ENCODE results near the gene AFAP1L2. TPM values are rescaled to one million over a fixed set of nuclear protein-coding genes. Genes with fewer than 3 reads are reported as not detected.

AFAP1L2 gene
- total RNA-seq, 1 donor from 2014 or later: 5.3 TPM

GRCh38 chr10:114346176-114347031 is 57.9 kb downstream of the AFAP1L2 start:
- intact Hi-C loops (cut with DNase I): no loop called here
- TF ChIP-seq CTCF (IDR thresholded peaks at IDR 0.05): no peak

GRCh38 chr10:114345701-114346100 is 58.6 kb downstream of the AFAP1L2 start:
- ATAC-seq (no peak), DNase-seq (no peak)
- intact Hi-C loops (cut with DNase I): no loop called here
- TF ChIP-seq CTCF (IDR thresholded peaks at IDR 0.05): no peak
- no peaks in the 10 kb centered on the region for H3K27me3 ChIP-seq (ENCODE audit: low read depth)
- no peaks in the 10 kb centered on the region for H3K36me3 ChIP-seq
- H3K27ac ChIP-seq: no peak overlapping the region
- H3K4me3 ChIP-seq: no peak overlapping the region
- H3K4me1 ChIP-seq: peaks cover 15% of the 10 kb centered on the region
- H3K9me3 ChIP-seq: no peaks in the 10 kb centered on the region

More at GRCh38 chr10:114346176-114347031, 57.9 kb downstream of the AFAP1L2 start:
- Histone ChIP-seq H3K9me3 (no peaks in the 10 kb centered on the region), H3K4me1 (peaks cover 16% of the 10 kb centered on the region), H3K27me3 (ENCODE audit: low read depth) (no peaks in the 10 kb centered on the region), H3K27ac (no peak overlapping the region), H3K36me3 (no peaks in the 10 kb centered on the region), H3K4me3 (no peak overlapping the region)
- no peak for DNase-seq
- ATAC-seq: no peak

GRCh38 chr10:114343623-114344505 is 60.4 kb downstream of the AFAP1L2 start:
- no peaks in the 10 kb centered on the region for H3K9me3 ChIP-seq
- no peak for TF ChIP-seq CTCF (IDR thresholded peaks at IDR 0.05)
- H3K27me3 ChIP-seq (ENCODE audit: low read depth): no peaks in the 10 kb centered on the region
- H3K4me3 ChIP-seq: no peak overlapping the region
- H3K36me3 ChIP-seq: no peaks in the 10 kb centered on the region
- H3K27ac ChIP-seq: no peak overlapping the region
- intact Hi-C loops (cut with DNase I): no loop called here
- peaks cover 7% of the 10 kb centered on the region for H3K4me1 ChIP-seq
- ATAC-seq: no peak
- DNase-seq: no peak

- DNase-seq: no peak
- intact Hi-C loops (cut with DNase I): no loop called here
- Histone ChIP-seq H3K9me3 (no peaks in the 10 kb centered on the region), H3K4me1 (peaks cover 7% of the 10 kb centered on the region), H3K27me3 (ENCODE audit: low read depth) (no peaks in the 10 kb centered on the region), H3K27ac (no peak overlapping the region), H3K4me3 (no peak overlapping the region), H3K36me3 (no peaks in the 10 kb centered on the region)
- no peak for ATAC-seq
- TF ChIP-seq CTCF (IDR thresholded peaks at IDR 0.05): no peak
These were observed 61.3 kb downstream of the AFAP1L2 start for GRCh38 chr10:114342976-114343375.

- intact Hi-C loops (cut with DNase I): no loop called here
- Histone ChIP-seq H3K9me3 (no peaks in the 10 kb centered on the region), H3K27ac (no peak overlapping the region), H3K36me3 (no peaks in the 10 kb centered on the region), H3K27me3 (ENCODE audit: low read depth) (no peaks in the 10 kb centered on the region), H3K4me1 (peaks cover 7% of the 10 kb centered on the region), H3K4me3 (no peak overlapping the region)
- no peak for TF ChIP-seq CTCF (IDR thresholded peaks at IDR 0.05)
- DNase-seq (no peak), ATAC-seq (peak in 1 of 2 donors; percentile 25)
These were observed 63.5 kb downstream of the AFAP1L2 start for GRCh38 chr10:114340816-114341215.

Measured in lower lobe of right lung (tissue), 2 donors.